Measurements from ENCODE around the gene ZNF320.
"Not testable (repeated sequence)": the region's sequence is repeated elsewhere in the genome, so short reads cannot be mapped to it uniquely, and the experiment has no call there.

ZNF320 gene

GRCh38 chr19:52943134-52943883, 45.9 kb upstream of the ZNF320 start:
- peak overlapping the region; percentile 70 for H3K4me3 ChIP-seq (replicated peaks; ENCODE audit: low read depth, low read length)
- H3K36me3 ChIP-seq (ENCODE audit: control insufficient read depth, insufficient read depth, low read length): no peaks in the 10 kb centered on the region
- H3K27me3 ChIP-seq (replicated peaks; ENCODE audit: control insufficient read depth, insufficient read depth, low read length): no peaks in the 10 kb centered on the region
- DNase-seq (ENCODE audit: extremely low read depth, insufficient read length): no peak
- TF ChIP-seq CTCF (IDR thresholded peaks at IDR 0.05; ENCODE audit: insufficient read depth, low read length, poor library complexity, severe bottlenecking): no peak

- no peak for TF ChIP-seq CTCF (IDR thresholded peaks at IDR 0.05; ENCODE audit: insufficient read depth, low read length, poor library complexity, severe bottlenecking)
- Histone ChIP-seq H3K4me3 (replicated peaks; ENCODE audit: low read depth, low read length) (peak overlapping the region; percentile 91), H3K27me3 (replicated peaks; ENCODE audit: control insufficient read depth, insufficient read depth, low read length) (no peaks in the 10 kb centered on the region), H3K36me3 (ENCODE audit: control insufficient read depth, insufficient read depth, low read length) (no peaks in the 10 kb centered on the region)
- peak; percentile 92 for DNase-seq (ENCODE audit: extremely low read depth, insufficient read length)
Observed at GRCh38 chr19:52942386-52943133, 45.1 kb upstream of the ZNF320 start.

GRCh38 chr19:52941941-52942385, 44.5 kb upstream of the ZNF320 start:
- no peak for TF ChIP-seq CTCF (IDR thresholded peaks at IDR 0.05; ENCODE audit: insufficient read depth, low read length, poor library complexity, severe bottlenecking)
- DNase-seq (ENCODE audit: extremely low read depth, insufficient read length): no peak
- Histone ChIP-seq H3K36me3 (ENCODE audit: control insufficient read depth, insufficient read depth, low read length) (peaks cover 5% of the 10 kb centered on the region), H3K27me3 (replicated peaks; ENCODE audit: control insufficient read depth, insufficient read depth, low read length) (no peaks in the 10 kb centered on the region), H3K4me3 (replicated peaks; ENCODE audit: low read depth, low read length) (peak overlapping the region; percentile 91)

GRCh38 chr19:52941523-52941922, 44.1 kb upstream of the ZNF320 start:
- H3K27me3 ChIP-seq (replicated peaks; ENCODE audit: control insufficient read depth, insufficient read depth, low read length); H3K36me3 ChIP-seq (ENCODE audit: control insufficient read depth, insufficient read depth, low read length); DNase-seq (ENCODE audit: extremely low read depth, insufficient read length): not testable (repeated sequence)
- H3K4me3 ChIP-seq (replicated peaks; ENCODE audit: low read depth, low read length): peak overlapping the region; percentile 91

- H3K27me3 ChIP-seq (replicated peaks; ENCODE audit: control insufficient read depth, insufficient read depth, low read length); H3K4me3 ChIP-seq (replicated peaks; ENCODE audit: low read depth, low read length); H3K36me3 ChIP-seq (ENCODE audit: control insufficient read depth, insufficient read depth, low read length); DNase-seq (ENCODE audit: extremely low read depth, insufficient read length): not testable (repeated sequence)
Observed at GRCh38 chr19:52940905-52941304, 43.5 kb upstream of the ZNF320 start.

GRCh38 chr19:52938761-52939160, 41.3 kb upstream of the ZNF320 start:
- Histone ChIP-seq H3K4me3 (replicated peaks; ENCODE audit: low read depth, low read length) (no peak overlapping the region), H3K27me3 (replicated peaks; ENCODE audit: control insufficient read depth, insufficient read depth, low read length) (no peaks in the 10 kb centered on the region), H3K36me3 (ENCODE audit: control insufficient read depth, insufficient read depth, low read length) (peaks cover 5% of the 10 kb centered on the region)
- no peak for TF ChIP-seq CTCF (IDR thresholded peaks at IDR 0.05; ENCODE audit: insufficient read depth, low read length, poor library complexity, severe bottlenecking)
- DNase-seq (ENCODE audit: extremely low read depth, insufficient read length): no peak
